SK-N-SH (cell line): ENCODE results near the gene TPRA1. TPM values are rescaled to one million over a fixed set of nuclear protein-coding genes. Genes with fewer than 3 reads are reported as not detected.
A peak's percentile ranks its signal among the peaks of the same experiment; 100 is the strongest.

Experiments used
- CTCF ChIA-PET: fragments of 300-600, 350-600 bp; formaldehyde crosslinking; extraction: SDS; loops from one replicate; lab custom pipeline; 2021; lab: Yijun Ruan, JAX
- POLR2A ChIA-PET: fragments of 350-600 bp; sonication (Branson Sonifier 250); formaldehyde crosslinking; extraction: SDS; loops from one replicate; lab custom pipeline; 2020; ENCODE audit warnings: antibody characterized with exemption, inconsistent platforms; lab: Yijun Ruan, JAX
- DNase-seq: peaks from one replicate; pipeline ENCODE4 v3.0.0; 2012
- H2AFZ ChIP-seq: fragments of 200-600 bp; sonication (generic); 2 replicates; pipeline ENCODE4 v1.8.1; 2016; ENCODE audit warnings: antibody characterized with exemption, mild to moderate bottlenecking, low read depth
- H3F3A ChIP-seq: fragments of 200-600 bp; sonication (generic); replicated peaks from 2 replicates; pipeline ENCODE3; 2016; ENCODE audit warnings: antibody characterized with exemption, mild to moderate bottlenecking; ENCODE audit not compliant: insufficient read depth
- H3K27ac ChIP-seq, 2 experiments: fragments of 200-500 bp in 1 of 2; fragments of 200-600 bp in 1 of 2; sonication (Bioruptor generic) in 1 of 2; sonication (generic), shearing (Covaris generic) in 1 of 2; 2 replicates each; pipeline versions ENCODE4 v1.5.1 to v1.6.1; 2014 to 2016; ENCODE audit warnings: low read depth in 2 of 2, inconsistent platforms in 1 of 2, low read length in 1 of 2, mild to moderate bottlenecking in 1 of 2, mixed read lengths in 1 of 2
- H3K27me3 ChIP-seq: fragments of 200-600 bp; sonication (generic), shearing (Covaris generic); 2 replicates; pipeline ENCODE4 v1.6.1; 2016; ENCODE audit warnings: mixed run types; ENCODE audit not compliant: insufficient read depth
- H3K36me3 ChIP-seq, 2 experiments: fragments of 200-500 bp in 1 of 2; fragments of 200-600 bp in 1 of 2; sonication (Bioruptor generic) in 1 of 2; sonication (generic) in 1 of 2; replicated peaks in 1 of 2; 2 replicates each; pipeline versions ENCODE3 to v1.5.1; 2014 to 2016; ENCODE audit warnings: low read length in 1 of 2, mild to moderate bottlenecking in 1 of 2; ENCODE audit not compliant: insufficient read depth in 2 of 2, control insufficient read depth in 1 of 2
- H3K4me1 ChIP-seq, 2 experiments: fragments of 200-500 bp in 1 of 2; fragments of 200-600 bp in 1 of 2; sonication (Bioruptor generic) in 1 of 2; sonication (generic), shearing (Covaris generic) in 1 of 2; 2 replicates each; pipeline versions ENCODE4 v1.5.1 to v1.6.1; 2014 to 2016; ENCODE audit warnings: low read depth in 1 of 2, low read length in 1 of 2, mixed run types in 1 of 2; ENCODE audit not compliant: insufficient read depth in 2 of 2, control insufficient read depth in 1 of 2
- H3K4me2 ChIP-seq: fragments of 200-600 bp; sonication (generic), shearing (Covaris generic); 2 replicates; pipeline ENCODE4 v1.6.1; 2017; ENCODE audit warnings: mixed run types
- H3K4me3 ChIP-seq, 2 experiments: fragments of 200-500 bp in 1 of 2; fragments of 200-600 bp in 1 of 2; sonication (Bioruptor generic) in 1 of 2; sonication (generic), shearing (Covaris generic) in 1 of 2; 2 replicates each; pipeline versions ENCODE4 v1.5.1 to v1.8.1; 2014 to 2016; ENCODE audit warnings: low read depth in 2 of 2, inconsistent platforms in 1 of 2, low read length in 1 of 2, mild to moderate bottlenecking in 1 of 2, mixed read lengths in 1 of 2, moderate library complexity in 1 of 2
- H3K79me2 ChIP-seq: fragments of 200-600 bp; sonication (generic); 2 replicates; pipeline ENCODE4 v1.8.1; 2017; ENCODE audit warnings: mild to moderate bottlenecking; ENCODE audit not compliant: insufficient read depth
- H3K9ac ChIP-seq: fragments of 200-600 bp; sonication (generic); 2 replicates; pipeline ENCODE4 v1.6.1; 2017; ENCODE audit warnings: mixed run types
- H3K9me2 ChIP-seq: fragments of 200-600 bp; sonication (generic); 2 replicates; pipeline ENCODE4 v1.6.1; 2017; ENCODE audit warnings: mixed run types
- H3K9me3 ChIP-seq: fragments of 200-600 bp; sonication (generic); 2 replicates; pipeline ENCODE4 v1.6.1; 2017; ENCODE audit warnings: mixed run types, mild to moderate bottlenecking, moderate library complexity
- H4K20me1 ChIP-seq: fragments of 200-600 bp; sonication (generic); 2 replicates; pipeline ENCODE4 v1.6.1; 2017; ENCODE audit warnings: mild to moderate bottlenecking, mixed run types; ENCODE audit not compliant: insufficient read depth
- GABPA ChIP-seq: IDR thresholded peaks from 2 replicates; pipeline ENCODE4 v1.4.0; 2012; ENCODE audit warnings: low read depth, mild to moderate bottlenecking
- MEF2A ChIP-seq: IDR thresholded peaks from 2 replicates; pipeline ENCODE4 v1.4.0; 2012; ENCODE audit warnings: low read depth, borderline replicate concordance
- MXI1 ChIP-seq: IDR thresholded peaks from 2 replicates; pipeline ENCODE4 v1.6.1; 2012; ENCODE audit warnings: mild to moderate bottlenecking, low read depth, low read length, improper control_type of control experiment
- NFIC ChIP-seq: IDR thresholded peaks from 2 replicates; pipeline ENCODE4 v1.4.0; 2012; ENCODE audit warnings: borderline replicate concordance
- NRF1 ChIP-seq: IDR thresholded peaks from 2 replicates; pipeline ENCODE4 v1.6.1; 2012; ENCODE audit warnings: low read depth, mild to moderate bottlenecking, low read length
- RAD21 ChIP-seq: IDR thresholded peaks from 2 replicates; pipeline ENCODE4 v1.6.1; 2012; ENCODE audit warnings: mild to moderate bottlenecking, low read length
- RFX5 ChIP-seq: IDR thresholded peaks from 2 replicates; pipeline ENCODE4 v1.6.1; 2012; ENCODE audit warnings: mild to moderate bottlenecking, improper control_type of control experiment, low read length
- SMC3 ChIP-seq: IDR thresholded peaks from 2 replicates; pipeline ENCODE4 v1.6.1; 2012; ENCODE audit warnings: low read depth, low read length, improper control_type of control experiment
- TEAD4 ChIP-seq: IDR thresholded peaks from 2 replicates; pipeline ENCODE4 v1.4.0; 2012; ENCODE audit warnings: mild to moderate bottlenecking, borderline replicate concordance; ENCODE audit not compliant: insufficient read depth
- WGBS: methylation state at CpG from one replicate; pipeline ENCODE4 v1.1.6; 2017; ENCODE audit warnings: low lambda C conversion rate; 5-methylcytosine and 5-hydroxymethylcytosine counted together
- polyA plus RNA-seq, 3 experiments: library from polyadenylated mRNA; depleted of rRNA; stranded (reverse); fragments of >200 nt; gene quantifications; 2 replicates each; pipeline ENCODE4 v1.2.3, GENCODE V29; 2012
- TF ChIP-seq, protein P1 (sequence below): IDR thresholded peaks from 2 replicates; pipeline ENCODE4; 2012
- TF ChIP-seq, protein P2 (sequence below): fragments of 200-600 bp; sonication (generic); IDR thresholded peaks from 2 replicates; pipeline ENCODE4 v1.6.1; 2017; ENCODE audit warnings: antibody characterized with exemption, mild to moderate bottlenecking, moderate library complexity
- TF ChIP-seq, protein P3 (sequence below): IDR thresholded peaks from 2 replicates; pipeline ENCODE4 v1.4.0; 2012; ENCODE audit warnings: low read depth
- TF ChIP-seq, protein P4 (sequence below): fragments of 150-350 bp; IDR thresholded peaks from 2 replicates; pipeline ENCODE4 v1.6.1; 2016; ENCODE audit warnings: mild to moderate bottlenecking, low read depth, low read length
- TF ChIP-seq, protein P5 (sequence below): IDR thresholded peaks from 2 replicates; pipeline ENCODE4 v1.6.1; 2012; ENCODE audit warnings: mild to moderate bottlenecking, low read depth, low read length, moderate library complexity

Gene TPRA1
- polyA plus RNA-seq, 1 of the 3 experiments (the other 2 are of a cell fraction) = 26.3 TPM

DNA sequence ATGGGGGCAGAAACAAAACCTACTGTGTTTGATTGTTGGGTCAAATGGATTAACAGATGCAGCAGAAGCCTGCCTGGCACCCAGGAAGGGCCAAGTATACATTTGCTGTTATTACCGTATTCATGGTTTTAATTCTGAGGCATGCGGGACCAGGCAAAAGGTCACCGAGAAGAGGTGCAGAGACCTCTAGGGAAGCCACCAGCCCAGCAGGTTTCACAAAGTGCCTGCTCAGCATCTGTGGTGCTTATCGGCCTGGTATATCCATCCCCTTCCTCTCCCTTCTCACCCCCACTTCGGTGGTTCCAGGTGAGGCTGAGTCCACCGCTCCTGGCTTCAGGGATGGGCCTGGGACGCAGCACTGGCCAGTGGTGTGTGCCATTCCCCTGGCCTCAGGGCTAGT is 13.1 kb downstream of the TPRA1 start (continued):
- TF ChIP-seq, protein P1, sequence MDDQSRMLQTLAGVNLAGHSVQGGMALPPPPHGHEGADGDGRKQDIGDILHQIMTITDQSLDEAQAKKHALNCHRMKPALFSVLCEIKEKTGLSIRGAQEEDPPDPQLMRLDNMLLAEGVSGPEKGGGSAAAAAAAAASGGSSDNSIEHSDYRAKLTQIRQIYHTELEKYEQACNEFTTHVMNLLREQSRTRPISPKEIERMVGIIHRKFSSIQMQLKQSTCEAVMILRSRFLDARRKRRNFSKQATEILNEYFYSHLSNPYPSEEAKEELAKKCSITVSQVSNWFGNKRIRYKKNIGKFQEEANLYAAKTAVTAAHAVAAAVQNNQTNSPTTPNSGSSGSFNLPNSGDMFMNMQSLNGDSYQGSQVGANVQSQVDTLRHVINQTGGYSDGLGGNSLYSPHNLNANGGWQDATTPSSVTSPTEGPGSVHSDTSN = no peak
- TF ChIP-seq MEF2A = no peak

DNA sequence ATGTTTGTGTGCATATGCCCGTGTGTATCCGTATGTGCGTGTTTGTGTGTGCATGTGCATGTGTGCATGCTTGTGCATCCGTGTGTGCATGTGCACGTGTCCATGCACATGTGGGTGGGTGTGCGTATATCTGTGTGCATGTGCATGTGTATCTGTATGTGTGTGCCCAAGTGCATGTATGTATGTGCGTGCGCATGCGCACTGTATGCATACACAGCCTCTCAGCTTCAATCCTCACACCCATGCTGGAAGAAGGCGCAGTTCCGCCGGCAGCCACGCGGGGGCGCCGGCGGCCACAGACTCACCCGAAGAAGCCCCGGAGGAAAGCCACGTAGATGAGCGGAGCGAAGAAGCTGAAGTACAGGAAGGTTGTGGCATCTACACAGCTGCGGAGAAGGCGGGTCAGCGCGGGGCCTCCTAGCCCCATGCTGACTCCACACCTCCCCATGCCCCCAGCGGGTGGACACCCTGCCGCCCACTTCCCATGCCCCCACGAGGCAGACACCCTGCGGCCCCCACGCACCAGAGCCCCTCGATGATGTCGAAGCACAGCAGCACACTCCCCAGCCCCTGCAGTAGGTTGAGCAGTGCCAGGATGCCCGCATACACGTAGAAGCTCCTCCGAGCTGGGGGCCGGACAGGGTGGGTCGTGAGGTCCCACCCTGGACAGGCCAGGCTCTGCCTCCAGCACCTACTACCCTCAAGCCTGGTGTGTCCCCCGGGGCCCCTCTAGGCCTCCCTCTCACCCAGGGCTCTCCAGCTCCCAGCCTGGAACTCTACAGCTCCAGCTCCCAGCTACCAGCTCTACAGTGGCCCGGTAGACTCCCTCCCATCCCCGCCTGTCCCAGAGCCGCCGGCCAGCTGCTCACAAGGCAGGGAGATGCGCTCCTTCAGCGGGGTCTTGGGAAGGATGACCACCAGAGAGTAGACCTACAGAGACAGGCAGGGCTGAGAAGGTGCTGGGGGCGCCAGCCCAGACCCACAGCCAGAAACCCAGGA is 15.4 kb downstream of the TPRA1 start:
- TF ChIP-seq SMC3 (peak; percentile 75), MXI1 (peak; percentile 48; the same call in 1 of the 2 replicates), NFIC (no peak), NRF1 (peak; percentile 87), RAD21 (peak; percentile 85)
- TF ChIP-seq, protein P2, sequence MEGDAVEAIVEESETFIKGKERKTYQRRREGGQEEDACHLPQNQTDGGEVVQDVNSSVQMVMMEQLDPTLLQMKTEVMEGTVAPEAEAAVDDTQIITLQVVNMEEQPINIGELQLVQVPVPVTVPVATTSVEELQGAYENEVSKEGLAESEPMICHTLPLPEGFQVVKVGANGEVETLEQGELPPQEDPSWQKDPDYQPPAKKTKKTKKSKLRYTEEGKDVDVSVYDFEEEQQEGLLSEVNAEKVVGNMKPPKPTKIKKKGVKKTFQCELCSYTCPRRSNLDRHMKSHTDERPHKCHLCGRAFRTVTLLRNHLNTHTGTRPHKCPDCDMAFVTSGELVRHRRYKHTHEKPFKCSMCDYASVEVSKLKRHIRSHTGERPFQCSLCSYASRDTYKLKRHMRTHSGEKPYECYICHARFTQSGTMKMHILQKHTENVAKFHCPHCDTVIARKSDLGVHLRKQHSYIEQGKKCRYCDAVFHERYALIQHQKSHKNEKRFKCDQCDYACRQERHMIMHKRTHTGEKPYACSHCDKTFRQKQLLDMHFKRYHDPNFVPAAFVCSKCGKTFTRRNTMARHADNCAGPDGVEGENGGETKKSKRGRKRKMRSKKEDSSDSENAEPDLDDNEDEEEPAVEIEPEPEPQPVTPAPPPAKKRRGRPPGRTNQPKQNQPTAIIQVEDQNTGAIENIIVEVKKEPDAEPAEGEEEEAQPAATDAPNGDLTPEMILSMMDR = peak; percentile 98
- TF ChIP-seq, protein P3, sequence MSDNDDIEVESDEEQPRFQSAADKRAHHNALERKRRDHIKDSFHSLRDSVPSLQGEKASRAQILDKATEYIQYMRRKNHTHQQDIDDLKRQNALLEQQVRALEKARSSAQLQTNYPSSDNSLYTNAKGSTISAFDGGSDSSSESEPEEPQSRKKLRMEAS = no peak
- CTCF ChIA-PET = interaction anchor here (0.6 to 4.5 kb wide), 64 partner anchors 10 to 1441 kb away, joined by 3 to 95 read pairs (median 4); partner anchors contain the start of genes ABTB1, MCM2, PODXL2 and TPRA1
- no peaks in the 10 kb centered on the region for H3K27me3 ChIP-seq
- POLR2A ChIA-PET = interaction anchor here (0.6 to 1.1 kb wide), 3 partner anchors 9 to 477 kb away, joined by 3 to 4 read pairs (median 4); no protein-coding TSS in a partner anchor
- peak overlapping the region in 1 of 2 experiments; percentile 23; a peak in 1 of 4 replicates for H3K4me3 ChIP-seq
- H3K27ac ChIP-seq = no peak overlapping the region
- H3K79me2 ChIP-seq = 0 out of 2 replicates have a peak, but pooled peaks cover under 1% of the 10 kb centered on the region
- no peaks in the 10 kb centered on the region for H3F3A ChIP-seq
- H3K4me2 ChIP-seq = no peak overlapping the region
- no peaks in the 10 kb centered on the region for H3K9me3 ChIP-seq
- WGBS = 67% methylated on average over 17 of the region's 46 CpGs
- peak; percentile 97 for DNase-seq
- H3K36me3 ChIP-seq = peaks cover 3 to 45% of the 10 kb centered on the region in 2 experiments
- peaks cover 19% of the 10 kb centered on the region; the same call in 1 of the 2 replicates for H4K20me1 ChIP-seq
- H3K9ac ChIP-seq = no peak overlapping the region
- H3K4me1 ChIP-seq = peaks cover 0 to 7% of the 10 kb centered on the region in 2 experiments; a peak in 1 of 4 replicates
- H2AFZ ChIP-seq = no peak overlapping the region
- H3K9me2 ChIP-seq = no peaks in the 10 kb centered on the region

DNA sequence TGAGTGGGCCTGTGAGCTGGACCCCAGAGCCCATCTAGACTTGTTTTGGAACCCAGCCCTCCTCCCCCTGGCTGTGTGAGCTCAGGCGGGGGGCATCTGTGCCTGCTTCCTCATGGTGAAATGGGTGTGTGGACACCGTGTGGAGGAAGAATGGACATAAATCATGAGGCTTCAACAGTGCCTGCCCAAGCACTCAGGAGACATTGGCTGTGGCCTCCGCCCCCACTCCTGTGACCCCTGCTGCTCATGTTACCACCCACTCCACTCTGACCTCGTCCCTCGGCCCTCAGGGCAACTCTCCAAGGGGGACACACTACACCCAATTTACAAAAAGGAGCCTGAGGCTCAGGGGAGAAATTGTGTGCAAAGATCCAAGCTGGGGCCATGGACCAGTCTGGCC is 16.6 kb downstream of the TPRA1 start:
- Histone ChIP-seq H3K4me2 (no peak overlapping the region), H3K9me2 (no peaks in the 10 kb centered on the region), H3K27ac (no peak overlapping the region; a peak in 1 of 4 replicates), H3K79me2 (no peaks in the 10 kb centered on the region), H3K9me3 (no peaks in the 10 kb centered on the region), H4K20me1 (peaks cover 19% of the 10 kb centered on the region; the same call in 1 of the 2 replicates), H3F3A (no peaks in the 10 kb centered on the region), H3K4me3 (no peak overlapping the region), H3K9ac (no peak overlapping the region), H3K36me3 (peaks cover 3 to 43% of the 10 kb centered on the region in 2 experiments), H2AFZ (no peak overlapping the region), H3K27me3 (no peaks in the 10 kb centered on the region), H3K4me1 (peaks cover 0 to 7% of the 10 kb centered on the region in 2 experiments; a peak in 1 of 4 replicates)
- no peak for DNase-seq
- POLR2A ChIA-PET = no interaction called here
- 93% methylated on average over 2 of the region's 5 CpGs for WGBS
- CTCF ChIA-PET = interaction anchor here (0.9 to 4.5 kb wide), 13 partner anchors 9 to 395 kb away, joined by 3 to 95 read pairs (median 7); partner anchors contain the start of genes ABTB1, MCM2 and TPRA1
- TF ChIP-seq RFX5 (no peak), TEAD4 (no peak), GABPA (no peak), MXI1 (no peak), NFIC (no peak)
- TF ChIP-seq, protein P4, sequence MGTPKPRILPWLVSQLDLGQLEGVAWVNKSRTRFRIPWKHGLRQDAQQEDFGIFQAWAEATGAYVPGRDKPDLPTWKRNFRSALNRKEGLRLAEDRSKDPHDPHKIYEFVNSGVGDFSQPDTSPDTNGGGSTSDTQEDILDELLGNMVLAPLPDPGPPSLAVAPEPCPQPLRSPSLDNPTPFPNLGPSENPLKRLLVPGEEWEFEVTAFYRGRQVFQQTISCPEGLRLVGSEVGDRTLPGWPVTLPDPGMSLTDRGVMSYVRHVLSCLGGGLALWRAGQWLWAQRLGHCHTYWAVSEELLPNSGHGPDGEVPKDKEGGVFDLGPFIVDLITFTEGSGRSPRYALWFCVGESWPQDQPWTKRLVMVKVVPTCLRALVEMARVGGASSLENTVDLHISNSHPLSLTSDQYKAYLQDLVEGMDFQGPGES = no peak
- TF ChIP-seq, protein P5, sequence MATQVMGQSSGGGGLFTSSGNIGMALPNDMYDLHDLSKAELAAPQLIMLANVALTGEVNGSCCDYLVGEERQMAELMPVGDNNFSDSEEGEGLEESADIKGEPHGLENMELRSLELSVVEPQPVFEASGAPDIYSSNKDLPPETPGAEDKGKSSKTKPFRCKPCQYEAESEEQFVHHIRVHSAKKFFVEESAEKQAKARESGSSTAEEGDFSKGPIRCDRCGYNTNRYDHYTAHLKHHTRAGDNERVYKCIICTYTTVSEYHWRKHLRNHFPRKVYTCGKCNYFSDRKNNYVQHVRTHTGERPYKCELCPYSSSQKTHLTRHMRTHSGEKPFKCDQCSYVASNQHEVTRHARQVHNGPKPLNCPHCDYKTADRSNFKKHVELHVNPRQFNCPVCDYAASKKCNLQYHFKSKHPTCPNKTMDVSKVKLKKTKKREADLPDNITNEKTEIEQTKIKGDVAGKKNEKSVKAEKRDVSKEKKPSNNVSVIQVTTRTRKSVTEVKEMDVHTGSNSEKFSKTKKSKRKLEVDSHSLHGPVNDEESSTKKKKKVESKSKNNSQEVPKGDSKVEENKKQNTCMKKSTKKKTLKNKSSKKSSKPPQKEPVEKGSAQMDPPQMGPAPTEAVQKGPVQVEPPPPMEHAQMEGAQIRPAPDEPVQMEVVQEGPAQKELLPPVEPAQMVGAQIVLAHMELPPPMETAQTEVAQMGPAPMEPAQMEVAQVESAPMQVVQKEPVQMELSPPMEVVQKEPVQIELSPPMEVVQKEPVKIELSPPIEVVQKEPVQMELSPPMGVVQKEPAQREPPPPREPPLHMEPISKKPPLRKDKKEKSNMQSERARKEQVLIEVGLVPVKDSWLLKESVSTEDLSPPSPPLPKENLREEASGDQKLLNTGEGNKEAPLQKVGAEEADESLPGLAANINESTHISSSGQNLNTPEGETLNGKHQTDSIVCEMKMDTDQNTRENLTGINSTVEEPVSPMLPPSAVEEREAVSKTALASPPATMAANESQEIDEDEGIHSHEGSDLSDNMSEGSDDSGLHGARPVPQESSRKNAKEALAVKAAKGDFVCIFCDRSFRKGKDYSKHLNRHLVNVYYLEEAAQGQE = no peak
